ENCODE measurements around the gene MRPS27.

Gene MRPS27

GRCh38 chr5:72187388-72188075 lies 132.5 kb downstream of the MRPS27 start:
- no peaks in the 10 kb centered on the region for H3K9me2 ChIP-seq (replicated peaks; ENCODE audit: control insufficient read depth, low read length)
- no peaks in the 10 kb centered on the region for H4K20me1 ChIP-seq (ENCODE audit: control insufficient read depth, insufficient read depth, low read depth, low read length)
- H3F3A ChIP-seq (ENCODE audit: control insufficient read depth, insufficient read depth) = no peaks in the 10 kb centered on the region
- no peaks in the 10 kb centered on the region for H3K9me3 ChIP-seq (ENCODE audit: control insufficient read depth, insufficient read depth, low read length)
- H3K4me1 ChIP-seq (ENCODE audit: control insufficient read depth, low read length) = no peaks in the 10 kb centered on the region
- H3K27me3 ChIP-seq (ENCODE audit: control insufficient read depth, low read length) = peaks cover 11% of the 10 kb centered on the region
- H3K79me2 ChIP-seq (ENCODE audit: control insufficient read depth, low read length) = no peaks in the 10 kb centered on the region
- no peaks in the 10 kb centered on the region for H3K36me3 ChIP-seq (ENCODE audit: control insufficient read depth, low read length)
- H3K27ac ChIP-seq (ENCODE audit: low read depth, low read length) = no peak overlapping the region
- H3K4me2 ChIP-seq (ENCODE audit: low read length) = no peak overlapping the region
- no peak for TF ChIP-seq EZH2phosphoT487 (IDR thresholded peaks at IDR 0.05; ENCODE audit: borderline replicate concordance, low read length)
- TF ChIP-seq CTCF (IDR thresholded peaks at IDR 0.05; ENCODE audit: low read depth, low read length, poor library complexity, severe bottlenecking) = no peak
- H3K4me3 ChIP-seq (ENCODE audit: low read length) = no peak overlapping the region

- Histone ChIP-seq H3K4me1 (ENCODE audit: control insufficient read depth, low read length) (no peaks in the 10 kb centered on the region), H3K4me3 (ENCODE audit: low read length) (no peak overlapping the region), H3K9me3 (ENCODE audit: control insufficient read depth, insufficient read depth, low read length) (no peaks in the 10 kb centered on the region), H3K9me2 (replicated peaks; ENCODE audit: control insufficient read depth, low read length) (no peaks in the 10 kb centered on the region), H3K36me3 (ENCODE audit: control insufficient read depth, low read length) (no peaks in the 10 kb centered on the region), H3F3A (ENCODE audit: control insufficient read depth, insufficient read depth) (no peaks in the 10 kb centered on the region), H3K4me2 (ENCODE audit: low read length) (no peak overlapping the region), H4K20me1 (ENCODE audit: control insufficient read depth, insufficient read depth, low read depth, low read length) (no peaks in the 10 kb centered on the region), H3K27me3 (ENCODE audit: control insufficient read depth, low read length) (no peaks in the 10 kb centered on the region), H3K79me2 (ENCODE audit: control insufficient read depth, low read length) (no peaks in the 10 kb centered on the region), H3K27ac (ENCODE audit: low read depth, low read length) (no peak overlapping the region)
- no peak for TF ChIP-seq EZH2phosphoT487 (IDR thresholded peaks at IDR 0.05; ENCODE audit: borderline replicate concordance, low read length)
- no peak for TF ChIP-seq CTCF (IDR thresholded peaks at IDR 0.05; ENCODE audit: low read depth, low read length, poor library complexity, severe bottlenecking)
Measured at GRCh38 chr5:72185496-72186329, 134.3 kb downstream of the MRPS27 start.

- Histone ChIP-seq H3K27ac (ENCODE audit: low read depth, low read length) (no peak overlapping the region), H3F3A (ENCODE audit: control insufficient read depth, insufficient read depth) (no peaks in the 10 kb centered on the region), H3K9me2 (replicated peaks; ENCODE audit: control insufficient read depth, low read length) (no peaks in the 10 kb centered on the region), H4K20me1 (ENCODE audit: control insufficient read depth, insufficient read depth, low read depth, low read length) (no peaks in the 10 kb centered on the region), H3K4me3 (ENCODE audit: low read length) (no peak overlapping the region), H3K9me3 (ENCODE audit: control insufficient read depth, insufficient read depth, low read length) (no peaks in the 10 kb centered on the region), H3K4me1 (ENCODE audit: control insufficient read depth, low read length) (no peaks in the 10 kb centered on the region), H3K79me2 (ENCODE audit: control insufficient read depth, low read length) (no peaks in the 10 kb centered on the region), H3K36me3 (ENCODE audit: control insufficient read depth, low read length) (no peaks in the 10 kb centered on the region), H3K27me3 (ENCODE audit: control insufficient read depth, low read length) (0 out of 2 replicates have a peak, but pooled peaks cover 2% of the 10 kb centered on the region), H3K4me2 (ENCODE audit: low read length) (no peak overlapping the region)
- no peak for TF ChIP-seq EZH2phosphoT487 (IDR thresholded peaks at IDR 0.05; ENCODE audit: borderline replicate concordance, low read length)
- TF ChIP-seq CTCF (IDR thresholded peaks at IDR 0.05; ENCODE audit: low read depth, low read length, poor library complexity, severe bottlenecking) = no peak
Measured at GRCh38 chr5:72184408-72184807, 135.6 kb downstream of the MRPS27 start.

Data from DOHH2 (cell line).